Immature natural killer cell (primary cell): ENCODE results near the gene SERPINH1. TPM values are rescaled to one million over a fixed set of nuclear protein-coding genes. Genes with fewer than 3 reads are reported as not detected.

ENCODE experiments used
- DNase-seq, 3 donors: peaks; one replicate each; pipeline ENCODE4 v3.0.0; 2022; ENCODE audit warnings: mixed read lengths in 1 of 3
- H3K27ac Mint-ChIP-seq, 6 donors: one replicate each; pipeline ENCODE4 v1.8.0; 2020; ENCODE audit warnings: mixed read lengths in 6 of 6, mild to moderate bottlenecking in 5 of 6, inconsistent platforms in 4 of 6, moderate library complexity in 3 of 6
- H3K27me3 Mint-ChIP-seq, 3 donors: one replicate each; pipeline ENCODE4 v1.8.0; 2020 to 2021; ENCODE audit warnings: low read depth in 3 of 3, mild to moderate bottlenecking in 3 of 3, mixed read lengths in 3 of 3, moderate library complexity in 3 of 3, inconsistent platforms in 1 of 3
- H3K36me3 Mint-ChIP-seq, 3 donors: one replicate each; pipeline ENCODE4 v1.8.0; 2020; ENCODE audit warnings: mixed read lengths in 3 of 3, inconsistent platforms in 2 of 3, mild to moderate bottlenecking in 2 of 3
- H3K4me1 Mint-ChIP-seq, 2 donors: one replicate each; pipeline ENCODE4 v1.8.0; 2020; ENCODE audit warnings: inconsistent platforms in 2 of 2, mild to moderate bottlenecking in 2 of 2, mixed read lengths in 2 of 2, moderate library complexity in 1 of 2
- H3K4me3 Mint-ChIP-seq, 5 donors: one replicate each; pipeline ENCODE4 v1.8.0; 2020; ENCODE audit warnings: mild to moderate bottlenecking in 5 of 5, mixed read lengths in 5 of 5, inconsistent platforms in 3 of 5, moderate library complexity in 3 of 5
- H3K9me3 Mint-ChIP-seq, 6 donors: one replicate each; pipeline ENCODE4 v1.8.0; 2020; ENCODE audit warnings: mild to moderate bottlenecking in 6 of 6, mixed read lengths in 6 of 6, inconsistent platforms in 4 of 6, moderate library complexity in 3 of 6
- polyA plus RNA-seq, 3 donors: library from polyadenylated mRNA; unstranded; fragments of 300-500 nt; fragmentation: Illumina TruSeq; gene quantifications; one replicate each; pipeline ENCODE4 v1.2.3, GENCODE V29; 2021

SERPINH1 gene
- 1 to 10 TPM; 3.4 to 8.4 (median 4.5) TPM for polyA plus RNA-seq

- H3K27ac Mint-ChIP-seq, result peak within 1 kb of the TSS; percentile 72 to 96 (median 88)
- H3K4me1 Mint-ChIP-seq, result peaks cover 42 to 48% of the 10 kb centered on the region in 2 donors
- no peaks in the 10 kb centered on the region for H3K36me3 Mint-ChIP-seq
- H3K9me3 Mint-ChIP-seq, result no peaks in the 10 kb centered on the region
- peak within 1 kb of the TSS; percentile 91 to 99 (median 97) for H3K4me3 Mint-ChIP-seq
- DNase-seq, result peak; percentile 46 to 53 (median 52)
- H3K27me3 Mint-ChIP-seq, result peaks cover 2 to 5% (median 3%) of the 10 kb centered on the region in 3 donors
Measured at GRCh38 chr11:75562048-75562835, at the start of gene SERPINH1. Gene SERPINH1 (plus strand): TSS chr11:75562253. CDS start chr11:75566350, 4,097 bp downstream.

- Mint-ChIP-seq H3K36me3 (peaks cover 0 to 6% (median 0%) of the 10 kb centered on the region in 3 donors), H3K27ac (no peak overlapping the region), H3K27me3 (peaks cover 4 to 18% (median 8%) of the 10 kb centered on the region in 3 donors), H3K4me3 (no peak overlapping the region), H3K9me3 (no peaks in the 10 kb centered on the region), H3K4me1 (peaks cover 33 to 36% of the 10 kb centered on the region in 2 donors)
- DNase-seq, result no peak
Measured at GRCh38 chr11:75513250-75513649, 48.8 kb upstream of the SERPINH1 start.

GRCh38 chr11:75514596-75514995 lies 47.5 kb upstream of the SERPINH1 start:
- Mint-ChIP-seq H3K36me3 (peaks cover 0 to 6% (median 0%) of the 10 kb centered on the region in 3 donors), H3K9me3 (no peaks in the 10 kb centered on the region), H3K27me3 (peaks cover 4 to 18% (median 8%) of the 10 kb centered on the region in 3 donors), H3K27ac (no peak overlapping the region), H3K4me3 (no peak overlapping the region), H3K4me1 (peaks cover 23 to 24% of the 10 kb centered on the region in 2 donors)
- no peak for DNase-seq

GRCh38 chr11:75516140-75516539 lies 45.9 kb upstream of the SERPINH1 start:
- peaks cover 4 to 22% (median 8%) of the 10 kb centered on the region in 3 donors for H3K27me3 Mint-ChIP-seq
- H3K27ac Mint-ChIP-seq, result no peak overlapping the region
- peaks cover 23 to 24% of the 10 kb centered on the region in 2 donors for H3K4me1 Mint-ChIP-seq
- no peaks in the 10 kb centered on the region for H3K9me3 Mint-ChIP-seq
- no peak for DNase-seq
- peaks cover 0 to 6% (median 0%) of the 10 kb centered on the region in 3 donors for H3K36me3 Mint-ChIP-seq
- peak overlapping the region in 3 of 5 donors; percentile 17 to 35 (median 24) for H3K4me3 Mint-ChIP-seq

- Mint-ChIP-seq H3K27me3 (peaks cover 4 to 20% (median 8%) of the 10 kb centered on the region in 3 donors), H3K27ac (peak overlapping the region in 2 of 6 donors; percentile 1 to 57), H3K36me3 (peaks cover 0 to 6% (median 0%) of the 10 kb centered on the region in 3 donors), H3K4me1 (peaks cover 23 to 24% of the 10 kb centered on the region in 2 donors), H3K4me3 (peak overlapping the region; percentile 44 to 74 (median 71)), H3K9me3 (no peaks in the 10 kb centered on the region)
- no peak for DNase-seq
Measured at GRCh38 chr11:75516886-75517285, 45.2 kb upstream of the SERPINH1 start.

- no peak overlapping the region for H3K27ac Mint-ChIP-seq
- H3K4me3 Mint-ChIP-seq, result no peak overlapping the region
- no peaks in the 10 kb centered on the region for H3K9me3 Mint-ChIP-seq
- DNase-seq, result no peak
- peaks cover 0 to 6% (median 0%) of the 10 kb centered on the region in 3 donors for H3K36me3 Mint-ChIP-seq
- peaks cover 6 to 20% (median 8%) of the 10 kb centered on the region in 3 donors for H3K27me3 Mint-ChIP-seq
- peaks cover 23 to 25% of the 10 kb centered on the region in 2 donors for H3K4me1 Mint-ChIP-seq
Measured at GRCh38 chr11:75518204-75518549, 43.9 kb upstream of the SERPINH1 start.

GRCh38 chr11:75518771-75519653 lies 43.0 kb upstream of the SERPINH1 start:
- DNase-seq, result no peak
- H3K36me3 Mint-ChIP-seq, result peaks cover 0 to 3% (median 0%) of the 10 kb centered on the region in 3 donors
- H3K9me3 Mint-ChIP-seq, result no peaks in the 10 kb centered on the region
- H3K27me3 Mint-ChIP-seq, result peaks cover 8 to 22% (median 12%) of the 10 kb centered on the region in 3 donors
- H3K4me3 Mint-ChIP-seq, result peak overlapping the region in 1 of 5 donors; percentile 29
- H3K4me1 Mint-ChIP-seq, result peaks cover 31 to 34% of the 10 kb centered on the region in 2 donors
- peak overlapping the region in 2 of 6 donors; percentile 12 to 53 for H3K27ac Mint-ChIP-seq

GRCh38 chr11:75520688-75521087 lies 41.4 kb upstream of the SERPINH1 start:
- H3K4me3 Mint-ChIP-seq, result no peak overlapping the region
- H3K27me3 Mint-ChIP-seq, result peaks cover 5 to 28% (median 18%) of the 10 kb centered on the region in 3 donors
- H3K27ac Mint-ChIP-seq, result no peak overlapping the region
- H3K36me3 Mint-ChIP-seq, result peaks cover 0 to 3% (median 0%) of the 10 kb centered on the region in 3 donors
- DNase-seq, result no peak
- H3K9me3 Mint-ChIP-seq, result no peaks in the 10 kb centered on the region
- H3K4me1 Mint-ChIP-seq, result peaks cover 39 to 41% of the 10 kb centered on the region in 2 donors

- Mint-ChIP-seq H3K4me1 (peaks cover 23 to 30% of the 10 kb centered on the region in 2 donors), H3K36me3 (no peaks in the 10 kb centered on the region), H3K27me3 (peaks cover 0 to 15% (median 14%) of the 10 kb centered on the region in 3 donors), H3K9me3 (no peaks in the 10 kb centered on the region), H3K4me3 (no peak overlapping the region), H3K27ac (no peak overlapping the region)
- no peak for DNase-seq
Measured at GRCh38 chr11:75522286-75523044, 39.6 kb upstream of the SERPINH1 start.

- no peaks in the 10 kb centered on the region for H3K36me3 Mint-ChIP-seq
- H3K27ac Mint-ChIP-seq, result peak overlapping the region in 1 of 6 donors; percentile 35
Measured at GRCh38 chr11:75523189-75523588, 38.9 kb upstream of the SERPINH1 start.

GRCh38 chr11:75523811-75524664 lies 38.0 kb upstream of the SERPINH1 start:
- Mint-ChIP-seq H3K4me1 (peaks cover 19 to 27% of the 10 kb centered on the region in 2 donors), H3K4me3 (peak overlapping the region; percentile 83 to 92 (median 86)), H3K36me3 (no peaks in the 10 kb centered on the region), H3K9me3 (no peaks in the 10 kb centered on the region), H3K27ac (peak overlapping the region in 1 of 6 donors; percentile 83), H3K27me3 (peaks cover 2 to 14% (median 14%) of the 10 kb centered on the region in 3 donors)
- DNase-seq, result peak in 1 of 3 donors; percentile 10

More at GRCh38 chr11:75523189-75523588, 38.9 kb upstream of the SERPINH1 start:
- DNase-seq, result no peak
- Mint-ChIP-seq H3K4me1 (peaks cover 19 to 27% of the 10 kb centered on the region in 2 donors), H3K4me3 (peak overlapping the region in 2 of 5 donors; percentile 85 to 92), H3K27me3 (peaks cover 0 to 14% (median 14%) of the 10 kb centered on the region in 3 donors), H3K9me3 (no peaks in the 10 kb centered on the region)
